KMS-11 (cell line): ENCODE data around the gene SNRPA.

Experiments used
- H2AFZ ChIP-seq: fragments of 200-600 bp; sonication (generic); 2 replicates; pipeline ENCODE4 v1.6.1; 2016; ENCODE audit warnings: antibody characterized with exemption, mixed run types, low read depth
- H3K27ac ChIP-seq: fragments of 200-600 bp; sonication (generic); 2 replicates; pipeline ENCODE4 v1.6.1; 2016; ENCODE audit warnings: mild to moderate bottlenecking, mixed run types
- H3K27me3 ChIP-seq: fragments of 200-600 bp; sonication (generic); 2 replicates; pipeline ENCODE4 v1.6.1; 2017; ENCODE audit warnings: mild to moderate bottlenecking, low read depth, mixed run types, moderate library complexity; ENCODE audit not compliant: insufficient read depth
- H3K36me3 ChIP-seq: fragments of 200-600 bp; sonication (generic); 2 replicates; pipeline ENCODE4 v1.6.1; 2017; ENCODE audit warnings: mild to moderate bottlenecking, mixed run types; ENCODE audit not compliant: insufficient read depth
- H3K4me1 ChIP-seq: fragments of 200-600 bp; sonication (generic); 2 replicates; pipeline ENCODE4 v1.6.1; 2016; ENCODE audit warnings: mild to moderate bottlenecking, low read depth, mixed run types; ENCODE audit not compliant: poor library complexity, severe bottlenecking
- H3K4me2 ChIP-seq: fragments of 200-600 bp; sonication (generic); 2 replicates; pipeline ENCODE4 v1.7.0; 2016; ENCODE audit warnings: mild to moderate bottlenecking, mixed run types
- H3K4me3 ChIP-seq: fragments of 200-600 bp; sonication (generic); IDR thresholded peaks from 2 replicates; pipeline ENCODE4 v1.6.1; 2017; ENCODE audit warnings: low read depth, low read length, mixed read lengths; ENCODE audit not compliant: insufficient read depth
- H3K79me2 ChIP-seq: fragments of 200-600 bp; sonication (generic); 2 replicates; pipeline ENCODE4 v1.6.1; 2016; ENCODE audit warnings: low read depth, mixed run types; ENCODE audit not compliant: insufficient read depth
- H3K9ac ChIP-seq: fragments of 200-600 bp; sonication (generic); 2 replicates; pipeline ENCODE4 v1.6.1; 2016; ENCODE audit warnings: mild to moderate bottlenecking, mixed run types
- H4K20me1 ChIP-seq: fragments of 200-600 bp; sonication (generic); 2 replicates; pipeline ENCODE4 v1.6.1; 2016; ENCODE audit warnings: mild to moderate bottlenecking, mixed run types; ENCODE audit not compliant: insufficient read depth
- CTCF ChIP-seq: fragments of 200-600 bp; sonication (generic); conservative IDR thresholded peaks from 2 replicates; pipeline ENCODE4 v1.6.1; 2017; ENCODE audit warnings: low read depth, mild to moderate bottlenecking, antibody characterized with exemption, low read length, moderate library complexity, mixed read lengths

Gene SNRPA

GRCh38 chr19:40799558-40800338 is 48.7 kb downstream of the SNRPA start:
- Histone ChIP-seq H3K9ac (peak overlapping the region; percentile 45; the same call in 1 of the 2 replicates), H3K4me3 (no peak overlapping the region), H3K27me3 (no peaks in the 10 kb centered on the region), H3K79me2 (peaks cover 18% of the 10 kb centered on the region), H3K4me2 (peak overlapping the region; percentile 96), H4K20me1 (0 out of 2 replicates have a peak, but pooled peaks cover 3% of the 10 kb centered on the region), H3K36me3 (no peaks in the 10 kb centered on the region), H3K27ac (no peak overlapping the region), H2AFZ (no peak overlapping the region), H3K4me1 (peaks cover 37% of the 10 kb centered on the region)
- TF ChIP-seq CTCF: no peak

GRCh38 chr19:40800339-40800996 is 49.5 kb downstream of the SNRPA start:
- no peaks in the 10 kb centered on the region for H3K27me3 ChIP-seq
- H3K4me1 ChIP-seq: peaks cover 37% of the 10 kb centered on the region
- 0 out of 2 replicates have a peak, but pooled peaks cover 9% of the 10 kb centered on the region for H4K20me1 ChIP-seq
- H3K36me3 ChIP-seq: no peaks in the 10 kb centered on the region
- no peak overlapping the region for H3K4me3 ChIP-seq
- H3K27ac ChIP-seq: no peak overlapping the region
- no peak for TF ChIP-seq CTCF
- H3K9ac ChIP-seq: peak overlapping the region; percentile 45; the same call in 1 of the 2 replicates
- H3K79me2 ChIP-seq: peaks cover 18% of the 10 kb centered on the region
- no peak overlapping the region for H2AFZ ChIP-seq
- peak overlapping the region; percentile 96 for H3K4me2 ChIP-seq

- Histone ChIP-seq H3K79me2 (peaks cover 18% of the 10 kb centered on the region), H3K36me3 (no peaks in the 10 kb centered on the region), H3K4me1 (peaks cover 37% of the 10 kb centered on the region), H3K9ac (no peak overlapping the region), H3K4me3 (no peak overlapping the region), H3K4me2 (no peak overlapping the region), H3K27ac (no peak overlapping the region), H2AFZ (no peak overlapping the region), H3K27me3 (no peaks in the 10 kb centered on the region), H4K20me1 (0 out of 2 replicates have a peak, but pooled peaks cover 9% of the 10 kb centered on the region)
- no peak for TF ChIP-seq CTCF
These were observed 50.0 kb downstream of the SNRPA start for GRCh38 chr19:40800997-40801377.

GRCh38 chr19:40801426-40802299 is 50.7 kb downstream of the SNRPA start:
- Histone ChIP-seq H3K4me2 (no peak overlapping the region; the same call in 1 of the 2 replicates), H3K4me1 (peaks cover 37% of the 10 kb centered on the region), H4K20me1 (0 out of 2 replicates have a peak, but pooled peaks cover 9% of the 10 kb centered on the region), H3K27me3 (no peaks in the 10 kb centered on the region), H3K79me2 (peaks cover 18% of the 10 kb centered on the region), H3K36me3 (no peaks in the 10 kb centered on the region), H3K9ac (no peak overlapping the region), H3K4me3 (no peak overlapping the region), H2AFZ (no peak overlapping the region), H3K27ac (no peak overlapping the region)
- TF ChIP-seq CTCF: no peak
